Trophoblast cell (in vitro differentiated cells and primary cell): ENCODE results near the gene CDO1.

Experiments used
- DNase-seq, 2 donors: peaks; one replicate each; pipeline ENCODE4 v3.0.0-alpha.2; 2016
- H2AFZ ChIP-seq: 2 replicates; pipeline ENCODE4 v1.6.1; 2013; ENCODE audit warnings: low read length, moderate library complexity, mild to moderate bottlenecking; ENCODE audit not compliant: insufficient read depth, poor library complexity
- H2AK5ac ChIP-seq: 2 replicates; pipeline ENCODE4 v1.6.1; 2013; ENCODE audit warnings: mild to moderate bottlenecking, low read length
- H2BK120ac ChIP-seq: 2 replicates; pipeline ENCODE4 v1.6.1; 2013; ENCODE audit warnings: low read length, mild to moderate bottlenecking, moderate library complexity; ENCODE audit not compliant: insufficient read depth, poor library complexity
- H2BK12ac ChIP-seq: 2 replicates; pipeline ENCODE4 v1.6.1; 2013; ENCODE audit warnings: mild to moderate bottlenecking, low read length, moderate library complexity
- H2BK5ac ChIP-seq: 2 replicates; pipeline ENCODE4 v1.6.1; 2013; ENCODE audit warnings: low read length, low read depth, moderate library complexity, mild to moderate bottlenecking; ENCODE audit not compliant: poor library complexity
- H3K14ac ChIP-seq: 2 replicates; pipeline ENCODE4 v1.6.1; 2013; ENCODE audit warnings: mild to moderate bottlenecking, low read length
- H3K18ac ChIP-seq: 2 replicates; pipeline ENCODE4 v1.6.1; 2013; ENCODE audit warnings: mild to moderate bottlenecking, low read length
- H3K23ac ChIP-seq: 2 replicates; pipeline ENCODE4 v1.6.1; 2013; ENCODE audit warnings: low read length
- H3K27ac ChIP-seq: 2 replicates; pipeline ENCODE4 v1.5.1; 2013; ENCODE audit warnings: low read depth, mild to moderate bottlenecking, inconsistent platforms, low read length, moderate library complexity
- H3K27me3 ChIP-seq: 2 replicates; pipeline ENCODE4 v1.6.1; 2013; ENCODE audit warnings: inconsistent platforms, mild to moderate bottlenecking, low read length, moderate library complexity; ENCODE audit not compliant: insufficient read depth
- H3K36me3 ChIP-seq, 2 experiments: 1 replicate in 1 of 2; 2 replicates in 1 of 2; pipeline ENCODE4 v1.6.1; 2013; ENCODE audit warnings: low read length in 2 of 2, mild to moderate bottlenecking in 2 of 2, moderate library complexity in 1 of 2; ENCODE audit not compliant: insufficient read depth in 2 of 2, control insufficient read depth in 1 of 2
- H3K4ac ChIP-seq: 2 replicates; pipeline ENCODE4 v1.6.1; 2013; ENCODE audit warnings: low read depth, mild to moderate bottlenecking, low read length, moderate library complexity
- H3K4me1 ChIP-seq, 2 experiments: 1 replicate in 1 of 2; 2 replicates in 1 of 2; pipeline ENCODE4 v1.6.1; 2013; ENCODE audit warnings: low read length in 2 of 2, mild to moderate bottlenecking in 2 of 2, moderate library complexity in 1 of 2; ENCODE audit not compliant: insufficient read depth in 2 of 2, control insufficient read depth in 1 of 2
- H3K4me2 ChIP-seq: 2 replicates; pipeline ENCODE4 v1.6.1; 2013; ENCODE audit warnings: inconsistent platforms, mild to moderate bottlenecking, low read length, moderate library complexity
- H3K4me3 ChIP-seq: 2 replicates; pipeline ENCODE4 v1.5.1; 2013; ENCODE audit warnings: mild to moderate bottlenecking, low read depth, low read length, inconsistent platforms
- H3K79me1 ChIP-seq: one replicate; pipeline ENCODE4 v1.6.1; 2013; ENCODE audit warnings: low read length
- H3K79me2 ChIP-seq: 2 replicates; pipeline ENCODE4 v1.6.1; 2013; ENCODE audit warnings: low read length, mild to moderate bottlenecking; ENCODE audit not compliant: control insufficient read depth, insufficient read depth, poor library complexity
- H3K9ac ChIP-seq: 2 replicates; pipeline ENCODE4 v1.6.1; 2013; ENCODE audit warnings: mild to moderate bottlenecking, low read length
- H3K9me3 ChIP-seq: 2 replicates; pipeline ENCODE4 v1.6.1; 2013; ENCODE audit warnings: low read depth, mild to moderate bottlenecking, control low read depth, inconsistent platforms, low read length; ENCODE audit not compliant: insufficient read depth
- H4K12ac ChIP-seq: 2 replicates; pipeline ENCODE4 v1.6.1; 2013; ENCODE audit warnings: low read depth, mild to moderate bottlenecking, low read length, moderate library complexity
- H4K8ac ChIP-seq: 2 replicates; pipeline ENCODE4 v1.6.1; 2013; ENCODE audit warnings: low read depth, mild to moderate bottlenecking, low read length, moderate library complexity
- H4K91ac ChIP-seq: one replicate; pipeline ENCODE4 v1.6.1; 2013; ENCODE audit warnings: low read depth, mild to moderate bottlenecking, low read length, moderate library complexity
- WGBS: extraction: QIAGEN DNeasy Blood & Tissue Kit; methylation state at CpG from one replicate; pipeline ENCODE4 v1.1.7; 2013; ENCODE audit warnings: missing lambda C conversion rate; ENCODE audit not compliant: insufficient read length, insufficient coverage; ENCODE audit errors: extremely low coverage; 5-methylcytosine and 5-hydroxymethylcytosine counted together

The CDO1 gene

DNA sequence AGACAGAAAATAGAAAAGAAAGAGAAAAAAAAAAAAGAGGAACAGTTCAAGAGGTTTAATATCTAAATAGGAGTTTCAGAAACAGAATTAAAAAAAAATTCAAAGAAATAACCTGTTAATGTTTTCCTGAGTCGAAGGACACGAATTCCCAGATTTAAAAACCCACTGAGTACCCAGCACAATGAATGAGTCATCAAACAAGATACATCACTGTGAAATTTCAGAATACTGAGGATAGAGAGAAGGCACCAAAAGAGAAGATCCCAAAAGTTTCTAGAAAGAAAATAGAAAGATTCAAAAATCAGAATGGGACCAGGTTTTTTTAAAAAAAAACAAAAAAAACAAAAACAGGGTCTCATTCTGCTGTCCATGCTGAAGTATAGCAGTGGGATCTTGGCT is 8.8 kb downstream of the CDO1 start:
- H2BK120ac ChIP-seq: no peak overlapping the region

DNA sequence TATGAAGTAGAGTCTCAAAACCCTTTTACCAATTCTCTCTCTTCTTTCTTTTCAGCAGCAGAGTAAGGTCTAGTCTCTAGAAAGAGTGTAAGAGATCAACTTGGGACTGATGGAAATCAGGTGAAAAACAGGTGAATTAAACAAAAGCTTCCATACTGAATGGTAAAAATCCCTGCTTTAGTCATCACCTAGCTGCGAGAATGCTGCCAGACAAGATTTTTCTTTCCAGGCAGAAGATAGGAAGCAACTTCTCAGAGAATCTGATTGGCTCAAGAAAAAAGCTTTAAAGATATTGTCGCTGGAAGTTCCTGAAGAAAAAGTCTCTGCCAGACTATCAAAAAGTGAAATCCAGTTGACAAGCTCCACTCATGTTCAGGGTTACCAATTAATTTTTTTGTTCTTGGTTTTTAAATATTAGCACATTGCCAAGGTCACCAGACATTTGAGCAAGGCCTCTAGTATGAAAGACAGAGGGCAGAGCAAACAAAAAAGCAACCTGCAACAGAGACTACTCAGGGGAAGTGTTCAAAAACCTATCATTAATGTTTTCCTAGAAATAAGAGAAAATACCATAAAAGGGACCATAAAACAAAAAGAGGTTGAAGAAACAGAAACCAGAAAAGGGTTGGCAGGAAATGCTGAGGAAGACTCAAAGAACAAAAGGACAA is 9.3 kb downstream of the CDO1 start:
- H3K4me3 ChIP-seq: no peak overlapping the region
- no CpG with 5 or more reads among the region's 2 CpGs for WGBS
- H2AFZ ChIP-seq: no peak overlapping the region
- H3K23ac ChIP-seq: no peak overlapping the region
- H3K9ac ChIP-seq: no peak overlapping the region
- peaks cover 5% of the 10 kb centered on the region for H3K79me1 ChIP-seq
- H3K4me1 ChIP-seq: peaks cover 3 to 12% of the 10 kb centered on the region in 2 experiments
- peak overlapping the region; percentile 82 for H3K27ac ChIP-seq
- no peaks in the 10 kb centered on the region for H3K79me2 ChIP-seq
- H4K12ac ChIP-seq: no peak overlapping the region
- H3K4ac ChIP-seq: no peak overlapping the region
- H2BK5ac ChIP-seq: no peak overlapping the region
- no peak overlapping the region for H4K8ac ChIP-seq
- H3K4me2 ChIP-seq: peak overlapping the region; percentile 56
- H3K9me3 ChIP-seq: no peaks in the 10 kb centered on the region
- H2BK120ac ChIP-seq: no peak overlapping the region
- H2AK5ac ChIP-seq: no peak overlapping the region
- no peak overlapping the region for H2BK12ac ChIP-seq
- peak; percentile 72 to 88 for DNase-seq
- H3K36me3 ChIP-seq: no peaks in the 10 kb centered on the region
- no peak overlapping the region for H3K14ac ChIP-seq
- no peaks in the 10 kb centered on the region for H3K27me3 ChIP-seq
- H4K91ac ChIP-seq: peak overlapping the region; percentile 14
- no peak overlapping the region for H3K18ac ChIP-seq

More for the DNA sequence above, 8.8 kb downstream of the CDO1 start:
- H2AK5ac ChIP-seq: no peak overlapping the region
- H3K18ac ChIP-seq: peak overlapping the region; percentile 86
- H3K4me3 ChIP-seq: no peak overlapping the region
- no peak overlapping the region for H3K14ac ChIP-seq
- H4K8ac ChIP-seq: peak overlapping the region; percentile 38
- H3K27me3 ChIP-seq: no peaks in the 10 kb centered on the region
- no peak overlapping the region for H3K9ac ChIP-seq
- DNase-seq: peak in 1 of 2 donors; percentile 27
- H3K79me2 ChIP-seq: no peaks in the 10 kb centered on the region
- peak overlapping the region; percentile 92 for H2BK12ac ChIP-seq
- H3K27ac ChIP-seq: no peak overlapping the region
- no peak overlapping the region for H3K4me2 ChIP-seq
- peaks cover 1% of the 10 kb centered on the region for H3K79me1 ChIP-seq
- no peak overlapping the region for H2AFZ ChIP-seq
- no peaks in the 10 kb centered on the region for H3K36me3 ChIP-seq
- no peak overlapping the region for H3K23ac ChIP-seq
- H4K91ac ChIP-seq: peak overlapping the region; percentile 85
- peak overlapping the region; percentile 68 for H2BK5ac ChIP-seq
- H4K12ac ChIP-seq: no peak overlapping the region
- H3K4me1 ChIP-seq: peaks cover 3 to 9% of the 10 kb centered on the region in 2 experiments
- peak overlapping the region; percentile 55 for H3K4ac ChIP-seq
- H3K9me3 ChIP-seq: no peaks in the 10 kb centered on the region
- WGBS: no CpG with 5 or more reads among the region's 2 CpGs

DNA sequence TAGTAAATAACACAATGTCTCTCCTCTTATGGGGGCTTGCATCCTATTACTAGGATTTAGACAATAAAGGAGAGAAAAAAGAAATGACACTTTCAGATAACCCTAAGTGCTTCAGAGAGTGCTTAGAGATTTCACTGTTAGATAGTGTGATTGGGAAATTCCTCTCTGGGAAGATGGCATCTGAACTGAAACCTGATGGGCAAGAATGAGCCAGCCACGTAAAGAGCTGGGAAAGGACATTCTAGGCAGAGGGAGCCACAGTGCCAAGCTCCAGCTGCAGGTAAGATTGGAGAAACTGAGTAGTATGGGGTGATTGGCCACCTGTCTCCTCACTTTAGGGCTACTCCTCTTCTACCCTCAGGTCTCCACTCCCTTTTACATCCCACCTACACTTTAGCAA is 14.5 kb downstream of the CDO1 start:
- no peaks in the 10 kb centered on the region for H3K27me3 ChIP-seq
- H2AK5ac ChIP-seq: no peak overlapping the region
- H3K27ac ChIP-seq: no peak overlapping the region
- H3K79me1 ChIP-seq: peaks cover 5% of the 10 kb centered on the region
- no peak overlapping the region for H2AFZ ChIP-seq
- no peak overlapping the region for H4K91ac ChIP-seq
- no CpG with 5 or more reads among the region's 1 CpG for WGBS
- no peak overlapping the region for H3K14ac ChIP-seq
- no peaks in the 10 kb centered on the region for H3K36me3 ChIP-seq
- no peaks in the 10 kb centered on the region for H3K9me3 ChIP-seq
- no peak overlapping the region for H3K4me3 ChIP-seq
- H4K8ac ChIP-seq: no peak overlapping the region
- H3K23ac ChIP-seq: no peak overlapping the region
- H2BK120ac ChIP-seq: no peak overlapping the region
- no peak overlapping the region for H2BK5ac ChIP-seq
- H3K18ac ChIP-seq: no peak overlapping the region
- H3K4me2 ChIP-seq: no peak overlapping the region
- H4K12ac ChIP-seq: no peak overlapping the region
- no peak overlapping the region for H3K9ac ChIP-seq
- H3K79me2 ChIP-seq: no peaks in the 10 kb centered on the region
- DNase-seq: peak; percentile 41 to 85
- no peak overlapping the region for H3K4ac ChIP-seq
- peak overlapping the region; percentile 3 for H2BK12ac ChIP-seq
- peaks cover 0 to 7% of the 10 kb centered on the region in 2 experiments for H3K4me1 ChIP-seq

DNA sequence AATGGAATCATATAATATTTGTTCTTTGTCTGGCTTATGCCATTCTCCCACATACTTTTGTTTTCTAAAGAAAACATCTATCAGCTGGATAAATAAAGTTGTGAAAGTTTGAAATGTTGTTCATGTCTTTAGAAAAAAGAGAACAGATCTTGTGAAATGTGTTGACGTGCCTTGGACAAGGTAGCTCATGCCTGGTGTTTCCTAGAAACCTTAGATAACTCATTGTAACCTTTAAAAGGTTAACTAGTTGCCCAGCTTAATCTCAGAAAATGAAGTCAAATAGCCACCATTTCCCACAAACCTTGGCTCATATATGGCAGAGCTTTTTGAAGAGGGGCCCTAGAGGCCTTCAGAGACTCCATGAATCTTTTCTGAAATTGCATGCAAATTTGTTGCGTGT is 15.3 kb downstream of the CDO1 start:
- no peak overlapping the region for H4K91ac ChIP-seq
- H3K36me3 ChIP-seq: no peaks in the 10 kb centered on the region
- peaks cover 4% of the 10 kb centered on the region for H3K79me1 ChIP-seq
- no peak overlapping the region for H2AK5ac ChIP-seq
- no peak overlapping the region for H2BK120ac ChIP-seq
- H3K4ac ChIP-seq: no peak overlapping the region
- no peak overlapping the region for H2BK12ac ChIP-seq
- H2BK5ac ChIP-seq: no peak overlapping the region
- peaks cover 0 to 11% of the 10 kb centered on the region in 2 experiments for H3K4me1 ChIP-seq
- no peak overlapping the region for H3K4me2 ChIP-seq
- no peaks in the 10 kb centered on the region for H3K79me2 ChIP-seq
- H4K8ac ChIP-seq: no peak overlapping the region
- H4K12ac ChIP-seq: no peak overlapping the region
- H3K27ac ChIP-seq: no peak overlapping the region
- 100% methylated on average over 1 of the region's 2 CpGs for WGBS
- H2AFZ ChIP-seq: no peak overlapping the region
- H3K27me3 ChIP-seq: no peaks in the 10 kb centered on the region
- no peak overlapping the region for H3K9ac ChIP-seq
- H3K14ac ChIP-seq: no peak overlapping the region
- H3K4me3 ChIP-seq: no peak overlapping the region
- no peaks in the 10 kb centered on the region for H3K9me3 ChIP-seq
- no peak overlapping the region for H3K18ac ChIP-seq
- no peak for DNase-seq
- H3K23ac ChIP-seq: no peak overlapping the region
